Liver (tissue), 3 donors: ENCODE data around the gene FYB2.

Experiments
- CTCF ChIP-seq: fragments of 150-350 bp; IDR thresholded peaks from 2 replicates; pipeline ENCODE4 v1.5.1; 2017; ENCODE audit warnings: improper control_type of control experiment, low read depth, low read length; ENCODE audit not compliant: missing input control
- FOXA2 ChIP-seq: IDR thresholded peaks from 2 replicates; pipeline ENCODE4 v1.6.1; 2016; ENCODE audit warnings: antibody characterized with exemption
- JUND ChIP-seq, 2 donors: IDR thresholded peaks; 2 replicates each; pipeline ENCODE4 v1.6.1; 2016; ENCODE audit warnings: antibody characterized with exemption in 2 of 2
- REST ChIP-seq: IDR thresholded peaks from 2 replicates; pipeline ENCODE4 v1.6.1; 2016; ENCODE audit warnings: antibody characterized with exemption, mild to moderate bottlenecking
- YY1 ChIP-seq: IDR thresholded peaks from 2 replicates; pipeline ENCODE4 v1.6.1; 2016; ENCODE audit warnings: antibody characterized with exemption, mild to moderate bottlenecking
- donor health status: healthy.
- donor health status: healthy.

- TF ChIP-seq CTCF (no peak), REST (no peak), FOXA2 (no peak), YY1 (no peak), JUND (IDR thresholded peaks at IDR 0.05) (no peak)
These were observed 21.1 kb downstream of the FYB2 start for GRCh38 chr1:56798053-56798471.
